HEK293 (cell line): ENCODE measurements around the gene GDAP1L1.

ENCODE experiments used
- CTCF ChIA-PET: fragments of 350-600 bp; formaldehyde crosslinking; extraction: SDS; loops from one replicate; lab custom pipeline; 2021; ENCODE audit warnings: antibody characterized with exemption; lab: Yijun Ruan, JAX
- POLR2A ChIA-PET: fragments of 300-600 bp; formaldehyde crosslinking; extraction: SDS; loops from one replicate; lab custom pipeline; 2020; ENCODE audit warnings: antibody characterized with exemption, inconsistent platforms; lab: Yijun Ruan, JAX
- H3K27ac ChIP-seq: fragments of 200-500 bp; sonication (Bioruptor generic); 2 replicates; pipeline ENCODE4 v1.5.1; 2014; ENCODE audit warnings: low read depth, low read length, control low read depth, inconsistent platforms; ENCODE audit errors: extremely low read depth
- H3K36me3 ChIP-seq, 2 experiments: fragments of 200-500 bp in 1 of 2; sonication (Bioruptor generic) in 1 of 2; 1 replicate in 1 of 2; 2 replicates in 1 of 2; pipeline ENCODE4 v1.5.1; 2014 to 2017; ENCODE audit warnings: inconsistent platforms in 2 of 2, low read length in 2 of 2; ENCODE audit not compliant: control insufficient read depth in 2 of 2, insufficient read depth in 1 of 2
- H3K4me1 ChIP-seq: fragments of 200-500 bp; sonication (Bioruptor generic); 2 replicates; pipeline ENCODE4 v1.5.1; 2014; ENCODE audit warnings: mild to moderate bottlenecking, low read length, inconsistent platforms; ENCODE audit not compliant: control insufficient read depth, insufficient read depth
- H3K4me3 ChIP-seq: 2 replicates; pipeline ENCODE4 v1.5.1; 2011; ENCODE audit warnings: low read depth, mild to moderate bottlenecking, control low read depth, low read length, moderate library complexity
- H3K9me3 ChIP-seq: fragments of 200-500 bp; sonication (Bioruptor generic); 2 replicates; pipeline ENCODE4 v1.5.1; 2014; ENCODE audit warnings: low read depth, low read length, inconsistent platforms; ENCODE audit not compliant: control insufficient read depth, insufficient read depth
- ATF2 ChIP-seq: fragments of 450-650 bp; formaldehyde crosslinking; IDR thresholded peaks from 2 replicates; pipeline ENCODE4 v1.5.1; 2016; ENCODE audit warnings: missing biosample characterization, missing genetic modification characterization, low read depth
- KLF16 ChIP-seq: fragments of 450-650 bp; formaldehyde crosslinking; IDR thresholded peaks from 2 replicates; pipeline ENCODE4 v1.5.1; 2017; ENCODE audit warnings: missing biosample characterization, missing genetic modification characterization
- OSR2 ChIP-seq: fragments of 450-650 bp; formaldehyde crosslinking; IDR thresholded peaks from 2 replicates; pipeline ENCODE4 v1.5.1; 2016; ENCODE audit warnings: missing biosample characterization, missing genetic modification characterization
- OVOL3 ChIP-seq: fragments of 450-650 bp; formaldehyde crosslinking; IDR thresholded peaks from 2 replicates; pipeline ENCODE4 v1.5.1; 2016; ENCODE audit warnings: missing biosample characterization, missing genetic modification characterization
- PRDM2 ChIP-seq: fragments of 450-650 bp; formaldehyde crosslinking; IDR thresholded peaks from 2 replicates; pipeline ENCODE4 v1.5.1; 2016; ENCODE audit warnings: missing biosample characterization, missing genetic modification characterization, borderline replicate concordance
- SCRT2 ChIP-seq: fragments of 450-650 bp; formaldehyde crosslinking; IDR thresholded peaks from 2 replicates; pipeline ENCODE4 v1.5.1; 2016; ENCODE audit warnings: missing biosample characterization, missing genetic modification characterization
- SP7 ChIP-seq: fragments of 450-650 bp; formaldehyde crosslinking; IDR thresholded peaks from 2 replicates; pipeline ENCODE4 v1.5.1; 2016; ENCODE audit warnings: missing biosample characterization, missing genetic modification characterization
- YY2 ChIP-seq: fragments of 450-650 bp; formaldehyde crosslinking; IDR thresholded peaks from 2 replicates; pipeline ENCODE4 v1.5.1; 2016; ENCODE audit warnings: missing biosample characterization, missing genetic modification characterization
- ZBTB17 ChIP-seq: fragments of 450-650 bp; formaldehyde crosslinking; IDR thresholded peaks from 2 replicates; pipeline ENCODE4 v1.5.1; 2016; ENCODE audit warnings: missing biosample characterization, missing genetic modification characterization
- ZBTB20 ChIP-seq: fragments of 450-650 bp; formaldehyde crosslinking; IDR thresholded peaks from 2 replicates; pipeline ENCODE4 v1.5.1; 2016; ENCODE audit warnings: missing biosample characterization, missing genetic modification characterization
- ZBTB6 ChIP-seq: fragments of 450-650 bp; formaldehyde crosslinking; IDR thresholded peaks from 2 replicates; pipeline ENCODE4 v1.5.1; 2017; ENCODE audit warnings: missing biosample characterization, missing genetic modification characterization
- ZBTB8A ChIP-seq: fragments of 450-650 bp; formaldehyde crosslinking; IDR thresholded peaks from 2 replicates; pipeline ENCODE4 v1.5.1; 2016; ENCODE audit warnings: missing biosample characterization, missing genetic modification characterization
- ZFHX2 ChIP-seq: fragments of 450-650 bp; formaldehyde crosslinking; conservative IDR thresholded peaks from 2 replicates; pipeline ENCODE4 v1.5.1; 2016; ENCODE audit warnings: missing biosample characterization, missing genetic modification characterization
- ZNF140 ChIP-seq: fragments of 450-650 bp; formaldehyde crosslinking; IDR thresholded peaks from 2 replicates; pipeline ENCODE4 v1.5.1; 2016; ENCODE audit warnings: missing biosample characterization, missing genetic modification characterization
- ZNF175 ChIP-seq: fragments of 450-650 bp; formaldehyde crosslinking; IDR thresholded peaks from 2 replicates; pipeline ENCODE4 v1.5.1; 2016; ENCODE audit warnings: missing biosample characterization, missing genetic modification characterization
- ZNF221 ChIP-seq: fragments of 450-650 bp; formaldehyde crosslinking; IDR thresholded peaks from 2 replicates; pipeline ENCODE4 v1.5.1; 2017; ENCODE audit warnings: missing biosample characterization, missing genetic modification characterization, borderline replicate concordance
- ZNF23 ChIP-seq: fragments of 450-650 bp; formaldehyde crosslinking; IDR thresholded peaks from 2 replicates; pipeline ENCODE4 v1.5.1; 2016; ENCODE audit warnings: missing biosample characterization, missing genetic modification characterization, borderline replicate concordance
- ZNF514 ChIP-seq: fragments of 450-650 bp; formaldehyde crosslinking; IDR thresholded peaks from 2 replicates; pipeline ENCODE4 v1.5.1; 2016; ENCODE audit warnings: missing biosample characterization, missing genetic modification characterization
- ZNF529 ChIP-seq: fragments of 450-650 bp; formaldehyde crosslinking; IDR thresholded peaks from 2 replicates; pipeline ENCODE4 v1.5.1; 2017; ENCODE audit warnings: missing genetic modification characterization, missing biosample characterization; ENCODE audit not compliant: insufficient replicate concordance
- ZNF571 ChIP-seq: fragments of 450-650 bp; formaldehyde crosslinking; IDR thresholded peaks from 2 replicates; pipeline ENCODE4 v1.5.0; 2017; ENCODE audit warnings: missing biosample characterization, missing genetic modification characterization
- ZNF585B ChIP-seq: fragments of 450-650 bp; formaldehyde crosslinking; IDR thresholded peaks from 2 replicates; pipeline ENCODE4 v1.5.1; 2016; ENCODE audit warnings: missing biosample characterization, missing genetic modification characterization
- ZNF654 ChIP-seq: fragments of 450-650 bp; formaldehyde crosslinking; IDR thresholded peaks from 2 replicates; pipeline ENCODE4 v1.5.1; 2016; ENCODE audit warnings: low read depth, missing biosample characterization, missing genetic modification characterization
- ZNF777 ChIP-seq: fragments of 450-650 bp; formaldehyde crosslinking; IDR thresholded peaks from 2 replicates; pipeline ENCODE4 v1.5.1; 2017; ENCODE audit warnings: missing biosample characterization, missing genetic modification characterization, borderline replicate concordance
- ZNF830 ChIP-seq: fragments of 450-650 bp; IDR thresholded peaks from 2 replicates; pipeline ENCODE4 v1.5.0; 2018; ENCODE audit warnings: missing biosample characterization, missing genetic modification characterization, low read depth, mild to moderate bottlenecking, moderate library complexity

GDAP1L1 gene

GRCh38 chr20:44301285-44301684, 54.2 kb downstream of the GDAP1L1 start:
- ChIA-PET POLR2A (no interaction called here), CTCF (interaction anchor here (2.1 to 2.5 kb wide), 2 partner anchors 10 to 83 kb away, joined by 7 to 8 read pairs; partner anchors contain the start of gene FITM2)
- Histone ChIP-seq H3K4me1 (no peaks in the 10 kb centered on the region), H3K9me3 (no peaks in the 10 kb centered on the region), H3K4me3 (no peak overlapping the region), H3K27ac (no peak overlapping the region), H3K36me3 (no peaks in the 10 kb centered on the region)
- TF ChIP-seq ZNF175 (tag by site-specific recombination) (no peak), ZNF140 (tag by site-specific recombination) (no peak), ZNF529 (tag by site-specific recombination) (no peak), ZNF514 (tag by site-specific recombination) (no peak), ZNF23 (no peak), ZNF830 (tag by site-specific recombination) (no peak), ZBTB20 (no peak), ZNF221 (tag by site-specific recombination) (no peak), ZNF777 (no peak), ZFHX2 (tag by site-specific recombination) (no peak), ZNF585B (tag by site-specific recombination) (no peak), OVOL3 (tag by site-specific recombination) (no peak), ZNF654 (tag by site-specific recombination) (no peak), ZNF571 (tag by site-specific recombination) (no peak)
- TF ChIP-seq, all 188 proteins: peak for 0

GRCh38 chr20:44302026-44302669, 55.0 kb downstream of the GDAP1L1 start:
- Histone ChIP-seq H3K27ac (no peak overlapping the region), H3K4me1 (no peaks in the 10 kb centered on the region), H3K36me3 (peaks cover 0 to 5% of the 10 kb centered on the region in 2 experiments; a peak in 1 of 3 replicates)
- CTCF ChIA-PET, result interaction anchor here (0.6 kb wide), 1 partner anchor 43 kb away, joined by 3 read pairs; no protein-coding TSS in a partner anchor
- POLR2A ChIA-PET, result no interaction called here
- TF ChIP-seq ZBTB8A (tag by site-specific recombination) (no peak), ZBTB6 (tag by site-specific recombination) (no peak), PRDM2 (tag by site-specific recombination) (no peak), ZBTB17 (tag by site-specific recombination) (no peak), SP7 (no peak), ATF2 (peak; percentile 72), YY2 (no peak), ZNF830 (tag by site-specific recombination) (no peak), KLF16 (tag by site-specific recombination) (no peak), SCRT2 (peak; percentile 73), OSR2 (tag by site-specific recombination) (peak; percentile 77)
- TF ChIP-seq, all 188 proteins: peak for 3
- H3K4me3 ChIP-seq, result no peak overlapping the region
- no peaks in the 10 kb centered on the region for H3K9me3 ChIP-seq
